GM21723 (cell line): Measurements from ENCODE around the gene CDHR4.
A peak's percentile ranks its signal among the peaks of the same experiment; 100 is the strongest.
"Not testable (repeated sequence)": the region's sequence is repeated elsewhere in the genome, so short reads cannot be mapped to it uniquely, and the experiment has no call there.

Experiments
- ATAC-seq: cut with Tn5 transposase; IDR thresholded peaks from one replicate; pipeline ENCODE4 v1.9.1; 2021; ENCODE audit warnings: mild to moderate bottlenecking, moderate library complexity; ENCODE audit not compliant: unreplicated experiment

CDHR4 gene

DNA sequence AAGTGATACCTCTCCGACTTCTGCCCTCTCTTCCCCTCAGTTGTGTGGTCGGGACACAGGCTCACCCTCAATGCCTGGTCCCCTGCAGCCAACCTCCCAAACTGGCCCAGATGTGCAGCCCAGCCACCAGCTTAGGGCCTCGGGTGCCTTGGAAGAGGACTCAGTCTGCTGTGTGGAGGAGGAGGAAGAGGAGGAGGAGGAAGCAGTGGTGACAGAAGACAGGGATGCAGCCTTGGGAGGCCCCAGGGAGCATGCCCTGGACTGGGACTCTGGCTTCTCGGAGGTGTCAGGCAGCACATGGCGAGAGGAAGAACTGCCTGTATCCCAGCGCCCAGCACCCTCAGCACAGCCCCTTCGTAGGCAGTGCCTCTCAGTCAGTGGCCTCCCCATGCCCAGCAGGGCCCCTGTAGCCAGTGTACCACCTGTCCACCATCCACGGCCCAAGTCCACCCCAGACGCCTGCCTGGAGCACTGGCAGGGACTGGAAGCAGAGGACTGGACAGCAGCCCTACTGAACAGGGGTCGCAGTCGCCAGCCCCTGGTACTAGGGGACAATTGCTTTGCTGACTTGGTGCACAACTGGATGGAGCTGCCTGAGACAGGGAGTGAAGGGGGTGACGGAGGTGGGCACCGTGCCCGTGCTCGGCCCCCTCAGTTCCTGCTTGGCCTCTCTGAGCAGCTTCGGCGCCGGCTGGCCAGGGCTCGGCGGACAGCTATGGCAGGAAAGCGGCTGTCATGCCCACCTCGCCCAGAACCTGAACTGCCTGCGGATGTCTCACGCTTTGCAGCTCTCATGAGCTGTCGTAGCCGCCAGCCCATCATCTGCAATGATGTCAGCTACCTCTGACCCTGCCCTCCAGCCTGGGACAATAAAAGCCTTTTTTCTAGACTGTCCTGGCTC, 4.7 kb upstream of the CDHR4 start:
- ATAC-seq: no peak

- peak; percentile 8 for ATAC-seq
These were observed 3.9 kb upstream of the CDHR4 start for GRCh38 chr3:49803465-49804140.

DNA sequence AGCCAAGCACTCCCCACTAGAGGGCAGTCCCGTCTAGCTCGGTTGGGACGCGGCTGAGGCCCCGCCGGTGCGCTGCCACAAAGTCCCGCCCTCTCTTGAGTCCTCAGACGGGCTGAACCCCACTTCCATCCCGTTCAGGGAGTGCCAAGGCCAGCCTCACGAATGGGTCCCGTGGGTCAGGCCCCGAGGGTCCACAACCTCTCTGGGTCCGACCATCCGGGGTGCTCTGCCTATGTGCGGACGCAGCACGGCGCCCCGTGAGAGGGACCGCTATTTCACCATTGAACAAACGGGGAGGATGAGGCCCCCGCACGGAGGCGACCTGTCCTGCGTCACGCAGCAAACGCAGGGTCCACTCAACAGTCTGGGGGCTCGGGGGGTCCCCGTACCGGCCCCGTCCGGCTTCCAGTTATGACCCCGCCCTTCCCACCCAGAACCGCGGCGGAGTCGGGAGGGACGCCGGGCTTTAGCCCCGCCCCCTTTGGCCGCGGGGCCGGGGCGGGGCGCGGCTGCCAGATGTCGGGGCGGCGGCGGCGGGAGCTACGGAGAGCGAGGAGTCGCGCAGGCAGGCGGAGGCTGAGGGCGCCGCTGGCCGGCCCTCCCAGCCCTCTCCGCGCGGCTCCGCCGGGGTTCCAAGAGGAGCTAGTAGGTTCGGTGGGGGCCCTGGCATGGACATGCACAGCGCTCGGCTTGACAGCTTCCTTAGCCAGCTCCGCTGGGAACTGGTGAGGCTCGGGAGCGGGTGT, 3.2 kb upstream of the CDHR4 start, which contains the start of gene INKA1:
Gene INKA1, plus strand, starts transcription at position 543 of the 746 bp plus-strand sequence. Its CDS starts 132 bp downstream, at position 675.
- ATAC-seq: peak; percentile 67

- no peak for ATAC-seq
These were observed 1.5 kb upstream of the CDHR4 start for GRCh38 chr3:49801160-49801559.

- ATAC-seq: no peak
These were observed 568 bp downstream of the CDHR4 start for GRCh38 chr3:49799105-49799504.

- ATAC-seq: no peak
These were observed 4.5 kb downstream of the CDHR4 start for GRCh38 chr3:49794926-49795905.

DNA sequence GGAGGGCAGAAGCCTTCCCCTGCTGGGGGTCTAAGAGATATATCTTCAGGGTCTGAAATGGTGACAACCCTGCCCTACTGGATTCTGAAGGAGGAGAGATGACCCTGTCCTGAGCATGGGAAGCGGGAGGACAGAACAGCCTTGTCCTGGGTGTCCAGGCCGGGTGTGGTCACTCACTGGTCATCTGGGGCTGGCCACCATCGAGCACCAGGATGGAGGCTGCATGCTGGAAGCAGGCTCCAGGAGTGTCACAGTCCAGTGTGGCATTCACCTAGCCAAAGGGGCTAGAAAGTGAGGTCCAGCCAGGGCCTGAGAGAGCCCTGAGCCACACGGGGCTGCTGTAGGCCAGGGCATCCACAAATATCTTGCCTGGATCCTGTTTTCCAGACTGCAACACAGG, 5.2 kb downstream of the CDHR4 start:
- no peak for ATAC-seq

GRCh38 chr3:49793486-49794085, 6.1 kb downstream of the CDHR4 start:
- no peak for ATAC-seq

GRCh38 chr3:49792371-49793150, 7.1 kb downstream of the CDHR4 start:
- ATAC-seq: no peak

DNA sequence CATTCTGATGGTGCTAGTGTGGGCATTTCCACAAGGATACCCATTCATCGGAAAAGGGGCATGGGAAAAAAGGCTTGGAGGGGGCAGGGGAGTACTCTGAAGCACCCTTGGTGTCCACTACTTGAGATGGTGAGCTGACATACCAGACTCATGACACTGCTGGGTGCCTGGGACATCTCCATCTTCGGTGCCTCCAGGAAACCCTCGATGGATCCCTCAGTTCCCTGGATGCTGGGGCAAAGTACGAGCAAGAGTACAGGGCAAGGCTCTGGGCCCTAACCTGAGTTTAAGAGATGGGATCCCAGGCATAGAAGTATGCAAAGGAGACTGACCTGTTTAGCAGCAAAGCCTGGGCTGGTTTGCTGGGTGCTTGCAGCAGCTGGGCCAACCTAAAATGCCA, 8.1 kb downstream of the CDHR4 start:
- ATAC-seq: no peak

- ATAC-seq: no peak
These were observed 8.9 kb downstream of the CDHR4 start for GRCh38 chr3:49790626-49791411.

DNA sequence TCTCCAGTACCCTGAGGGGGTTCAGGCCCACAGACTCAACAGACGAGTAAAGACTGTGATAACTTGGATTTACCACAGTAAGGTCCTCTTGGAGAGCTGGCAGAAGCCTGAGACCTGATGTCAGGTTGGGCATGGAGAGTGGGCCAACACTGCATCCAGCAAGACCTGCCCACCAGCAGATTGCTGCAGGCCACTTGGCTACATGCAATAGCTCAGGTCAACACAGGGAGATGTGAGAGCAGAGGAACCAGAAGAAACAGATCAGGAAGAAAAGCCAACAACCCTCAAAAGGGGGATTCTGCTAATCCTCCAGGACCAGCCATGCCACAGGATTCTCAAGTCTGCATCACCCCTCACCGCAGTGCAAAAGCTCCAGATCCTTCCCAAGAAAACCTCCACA, 11.6 kb downstream of the CDHR4 start:
- ATAC-seq: no peak

- no peak for ATAC-seq
These were observed 12.1 kb downstream of the CDHR4 start for GRCh38 chr3:49787536-49787935.

DNA sequence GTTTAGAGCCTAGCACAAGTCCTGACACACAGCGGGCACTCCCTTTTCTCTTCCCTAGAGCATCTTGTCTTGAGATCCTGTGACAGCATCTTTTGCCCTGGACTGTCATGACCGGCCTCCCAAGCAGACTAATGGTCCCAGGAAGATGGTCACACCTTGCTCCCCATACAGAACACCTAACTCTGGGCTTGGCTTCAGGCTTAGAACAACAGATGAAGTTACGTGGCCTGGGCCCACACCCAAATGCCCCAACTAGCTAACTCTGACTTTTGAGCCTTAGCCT, 12.6 kb downstream of the CDHR4 start:
- ATAC-seq: no peak

DNA sequence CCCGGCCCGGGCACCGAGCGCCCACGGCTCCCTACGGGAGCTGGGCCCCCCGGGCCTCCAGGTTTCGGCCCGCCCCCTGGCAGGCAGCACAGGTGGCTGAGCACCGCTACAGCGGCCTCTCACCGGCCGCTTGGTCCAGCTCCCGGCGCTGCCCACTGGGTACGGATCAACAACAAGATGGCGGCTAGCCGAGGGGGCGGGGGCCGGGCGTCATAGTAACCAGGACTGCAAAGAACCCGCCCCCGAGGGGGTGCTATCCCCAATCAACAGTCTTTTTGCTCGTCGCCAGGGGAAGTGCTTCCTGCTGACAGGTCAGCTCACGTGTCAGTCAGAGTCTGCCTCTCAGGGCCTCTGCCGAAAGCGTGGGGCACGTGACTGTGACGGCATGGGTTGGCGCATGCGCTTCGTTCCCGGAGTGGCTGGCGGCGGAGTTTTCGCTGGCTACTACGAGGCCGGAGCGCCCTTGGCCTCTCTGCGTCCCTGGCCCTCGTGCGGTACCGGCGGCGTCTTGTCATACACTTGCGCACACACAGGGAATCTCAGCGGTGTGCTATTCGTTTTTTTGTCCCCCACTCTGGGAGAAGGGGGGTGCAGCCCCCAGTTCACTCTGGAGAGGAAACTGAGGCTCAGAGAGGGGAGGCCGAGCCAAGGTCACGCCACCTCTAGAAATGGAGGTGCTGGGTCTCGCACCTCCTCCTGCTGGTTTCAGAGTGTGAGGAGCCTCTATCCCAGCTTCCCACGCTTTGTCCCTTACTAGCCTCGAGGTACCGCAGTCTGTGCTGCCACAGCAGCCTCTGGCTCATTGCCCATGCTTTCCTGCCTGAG, 13.1 kb downstream of the CDHR4 start, which contains the start of gene IP6K1:
Gene IP6K1, minus strand, starts transcription at position 186 of the 825 bp plus-strand sequence. CDS start 38,502 bp downstream, outside the sequence.
- ATAC-seq: peak; percentile 98

DNA sequence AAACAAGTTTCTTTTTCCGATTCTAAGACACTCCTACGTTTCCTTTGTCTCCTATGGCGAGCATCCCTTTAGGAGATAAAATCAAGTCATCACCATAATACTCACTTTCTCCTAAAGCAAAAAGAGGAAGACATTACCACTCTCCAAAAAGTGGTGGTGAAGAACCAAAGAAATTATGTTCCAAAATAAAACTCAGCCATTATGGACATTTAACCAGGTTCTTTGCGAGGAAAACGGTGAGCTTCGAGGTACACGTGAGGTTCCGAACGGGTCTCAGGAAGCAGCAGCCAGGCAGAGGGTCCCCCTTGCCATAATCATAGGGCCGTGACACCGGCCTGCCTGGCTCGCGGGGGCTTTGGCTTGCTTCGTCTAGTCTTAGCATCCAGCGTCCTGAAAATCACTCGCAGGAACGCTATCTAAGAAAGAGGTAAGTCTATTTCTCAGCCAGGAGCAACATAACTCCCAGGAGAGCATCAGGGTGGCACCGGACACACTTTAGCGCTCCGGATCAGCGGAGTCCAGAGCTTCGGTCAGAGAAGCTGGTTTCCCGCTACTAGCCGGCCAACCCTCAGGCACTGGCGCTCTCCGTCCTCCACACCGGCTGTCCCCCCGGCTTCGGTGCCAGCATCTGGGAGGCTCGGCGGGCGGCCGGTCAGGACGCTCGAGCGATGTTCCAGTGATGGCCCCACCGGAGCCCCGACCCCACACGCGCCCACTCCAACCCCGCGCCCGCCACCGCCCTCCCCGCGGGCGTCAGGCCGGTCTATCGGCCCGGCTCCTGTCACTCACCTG, 13.9 kb downstream of the CDHR4 start:
- ATAC-seq: peak; percentile 58

- ATAC-seq: not testable (repeated sequence)
These were observed 17.4 kb downstream of the CDHR4 start for GRCh38 chr3:49782277-49782676.
